GM18951 (cell line): ENCODE measurements around the gene TMEFF2.
"Not testable (repeated sequence)": the region's sequence is repeated elsewhere in the genome, so short reads cannot be mapped to it uniquely, and the experiment has no call there.

Experiments
- POLR2A ChIP-seq: IDR thresholded peaks from 4 replicates; pipeline ENCODE4 v1.6.1; 2011; ENCODE audit warnings: mild to moderate bottlenecking; ENCODE audit not compliant: insufficient read length, insufficient read depth; ENCODE audit errors: extremely low read depth
- in situ Hi-C: fragments of 300-500 bp; cut with MboI; formaldehyde crosslinking; loops from one replicate; pipeline ENCODE4 v1.12.0; 2022; ENCODE audit warnings: low sequenced_read_pairs, mixed read lengths, inconsistent platforms; ENCODE audit not compliant: unreplicated experiment

TMEFF2 gene

DNA sequence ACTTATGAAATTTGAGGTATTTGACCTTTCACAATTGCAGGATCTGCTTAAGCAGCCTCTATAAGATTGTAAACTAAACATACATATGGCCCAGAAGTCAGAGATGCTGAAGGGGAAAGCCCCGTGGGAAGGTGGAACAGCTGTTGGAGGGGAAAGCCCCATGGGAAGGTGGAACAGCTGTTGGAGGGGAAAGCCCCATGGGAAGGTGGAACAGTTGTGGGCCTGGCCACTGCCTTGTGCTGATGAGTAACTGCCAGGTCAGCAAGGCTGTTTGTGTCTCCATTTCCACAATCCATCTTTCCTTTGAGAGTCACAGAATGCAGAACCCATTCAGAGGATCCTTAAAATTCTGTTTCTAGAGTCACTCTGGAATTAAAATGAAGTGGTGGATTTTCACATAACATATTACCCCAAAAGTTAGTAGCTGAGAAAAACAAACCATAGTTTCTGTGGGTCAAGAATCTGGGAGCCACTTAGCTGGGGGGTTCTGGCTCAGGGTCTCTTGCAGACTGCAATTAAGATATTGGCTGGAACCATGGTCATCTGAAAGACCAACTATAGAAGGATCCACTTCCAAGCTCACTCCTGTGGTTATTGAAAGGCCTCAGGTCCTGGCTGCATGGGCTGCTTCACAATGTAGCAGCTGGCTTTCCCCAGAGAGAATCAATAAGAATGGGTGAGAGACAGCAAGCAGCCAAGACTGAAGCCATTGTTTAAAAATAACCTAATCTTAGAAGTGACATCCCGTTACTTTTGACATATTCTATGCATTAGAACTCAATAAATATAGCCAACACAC, 261.2 kb downstream of the TMEFF2 start:
- in situ Hi-C loops, result no loop called here

DNA sequence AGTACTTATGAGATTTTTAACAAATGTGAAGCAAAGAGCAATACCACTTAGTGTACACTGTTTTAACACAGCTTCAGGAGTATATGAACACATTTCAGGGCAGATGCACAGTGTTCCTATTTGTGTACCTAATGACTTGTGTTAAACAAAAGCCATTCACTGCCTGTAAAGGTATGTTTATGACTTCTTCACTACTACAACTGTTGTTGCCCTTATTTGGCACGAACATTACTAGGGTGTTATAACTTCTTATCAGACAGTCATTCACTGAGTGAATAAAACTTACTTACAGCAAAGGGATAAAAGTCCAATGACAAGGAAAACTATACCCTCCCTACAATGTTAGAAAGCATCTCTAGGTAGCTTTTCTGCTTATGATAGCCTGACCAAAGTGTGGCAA, 262.4 kb downstream of the TMEFF2 start:
- in situ Hi-C loops, result no loop called here
- TF ChIP-seq POLR2A, result no peak

More for the DNA sequence above, 261.2 kb downstream of the TMEFF2 start:
- TF ChIP-seq POLR2A, result no peak

DNA sequence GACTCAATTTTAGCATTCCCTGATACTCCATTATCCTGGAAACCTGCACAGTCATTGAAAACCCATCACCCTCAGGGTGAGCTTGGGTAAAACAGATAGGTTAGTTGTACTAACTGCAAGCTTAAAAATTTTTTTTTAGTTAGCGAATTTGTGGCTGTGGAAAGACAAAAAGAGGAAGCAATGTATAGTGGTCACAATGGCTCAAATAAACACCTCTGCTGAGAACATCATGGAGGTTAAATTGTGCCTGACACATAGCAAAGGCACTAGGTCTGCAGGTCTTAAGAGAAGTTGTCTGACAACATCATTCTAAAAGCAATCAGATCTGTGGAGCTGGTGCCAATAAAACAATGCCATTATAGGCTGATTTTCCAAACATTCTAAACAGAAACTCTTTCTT, 263.4 kb downstream of the TMEFF2 start:
- in situ Hi-C loops, result no loop called here
- TF ChIP-seq POLR2A, result no peak

DNA sequence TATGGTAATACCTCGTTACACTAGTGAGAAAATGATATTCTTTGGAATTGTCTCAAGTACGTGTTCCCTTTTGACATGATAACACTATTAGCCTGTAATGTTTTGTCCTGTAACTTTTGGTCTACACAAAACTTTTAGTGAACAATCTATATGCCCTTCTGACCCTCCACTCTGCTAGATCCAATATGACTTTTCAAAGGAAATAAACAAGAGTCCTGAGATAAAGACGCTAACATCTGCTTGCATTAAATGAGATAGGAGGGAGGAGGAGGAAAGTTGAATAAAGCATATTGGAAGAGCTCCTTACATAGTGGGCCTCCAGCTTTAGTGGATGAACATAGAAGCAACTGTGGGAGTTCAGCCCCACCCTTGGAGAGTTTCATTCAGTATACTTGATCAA, 264.5 kb downstream of the TMEFF2 start:
- in situ Hi-C loops, result no loop called here
- no peak for TF ChIP-seq POLR2A

DNA sequence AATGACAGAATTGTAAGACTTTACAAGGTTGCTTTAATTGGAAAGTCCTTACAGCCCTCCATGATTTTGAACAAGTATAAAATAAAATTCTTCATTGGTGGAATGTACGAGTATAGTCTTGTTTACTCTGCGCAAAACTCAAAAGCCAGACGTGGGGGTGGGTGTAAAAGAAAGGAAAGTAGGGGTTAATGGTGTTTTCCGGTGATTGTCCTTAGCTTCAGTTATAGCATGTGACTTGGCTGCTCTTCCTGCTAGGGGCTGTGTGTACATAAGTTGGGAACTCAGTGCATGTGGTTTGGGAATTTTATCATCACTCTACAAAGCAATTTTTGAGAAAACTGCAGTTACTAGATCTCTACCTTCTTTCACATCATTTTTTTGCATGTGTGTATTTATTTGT, 265.4 kb downstream of the TMEFF2 start:
- in situ Hi-C loops, result no loop called here

DNA sequence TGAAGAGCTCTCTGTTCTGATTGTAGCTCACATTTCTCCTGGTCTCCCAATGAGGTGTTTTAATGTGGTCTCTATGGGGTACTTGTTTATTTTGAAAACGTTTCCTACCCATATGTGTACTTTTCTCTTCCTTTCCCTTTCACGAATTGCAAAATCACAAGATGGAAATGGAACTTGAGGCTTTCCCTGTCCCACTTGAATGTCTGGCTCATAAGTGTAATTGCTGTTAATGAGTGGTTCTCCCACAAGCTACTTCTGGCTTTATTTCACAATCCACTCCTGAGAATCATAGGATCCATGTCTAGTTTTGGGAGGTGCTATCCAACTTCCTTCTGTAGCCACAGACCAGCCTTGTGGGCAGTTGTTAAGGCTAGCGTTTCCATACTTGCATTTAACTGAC, 266.7 kb downstream of the TMEFF2 start:
- in situ Hi-C loops, result no loop called here
- TF ChIP-seq POLR2A, result no peak

More for the DNA sequence above, 265.4 kb downstream of the TMEFF2 start:
- TF ChIP-seq POLR2A, result no peak

DNA sequence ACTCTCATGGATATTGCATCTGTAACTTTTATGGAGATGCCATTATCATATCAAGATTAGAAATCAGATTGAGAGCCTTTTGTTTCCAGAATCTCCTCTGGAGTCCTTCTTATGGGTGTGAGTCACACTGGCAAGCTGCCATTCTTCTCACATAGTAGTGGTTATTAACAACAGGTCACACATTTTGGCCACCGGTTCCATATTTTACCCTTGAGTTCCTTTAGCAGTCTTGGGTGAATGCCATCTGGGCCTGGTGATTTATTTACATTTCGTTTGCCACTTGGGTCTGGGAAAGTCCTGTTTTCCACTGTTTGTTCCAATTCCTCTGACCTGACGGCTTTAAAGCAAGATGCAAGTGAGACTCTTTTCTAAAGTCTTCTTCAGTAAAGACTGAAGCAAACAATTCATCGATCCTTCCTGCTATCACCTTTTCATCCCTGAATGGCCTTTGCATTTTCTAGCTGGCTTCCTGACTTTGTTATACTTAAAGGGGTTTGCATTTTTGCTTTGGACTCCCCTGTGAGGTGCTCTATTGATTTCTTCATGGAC, 267.3 kb downstream of the TMEFF2 start:
- no peak for TF ChIP-seq POLR2A
- in situ Hi-C loops, result no loop called here

DNA sequence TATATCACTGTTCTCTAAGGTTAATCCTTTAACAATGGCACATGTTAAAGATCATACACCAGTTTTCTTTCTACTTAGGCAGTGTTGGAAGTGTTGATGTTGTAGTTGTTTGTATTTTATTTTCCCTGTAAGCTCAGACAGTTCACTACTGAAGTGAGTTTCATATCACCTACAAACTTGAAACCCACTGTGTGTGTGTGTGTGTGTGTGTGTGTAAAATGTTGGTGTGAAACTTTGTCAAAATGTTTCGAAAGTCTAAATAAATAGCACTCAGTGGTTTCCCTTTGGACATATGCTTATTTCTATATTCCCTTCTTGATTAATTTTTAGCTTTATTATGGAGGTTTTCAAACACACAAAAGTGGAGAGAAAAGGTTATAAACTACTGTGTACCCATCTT, 268.1 kb downstream of the TMEFF2 start:
- in situ Hi-C loops, result no loop called here

DNA sequence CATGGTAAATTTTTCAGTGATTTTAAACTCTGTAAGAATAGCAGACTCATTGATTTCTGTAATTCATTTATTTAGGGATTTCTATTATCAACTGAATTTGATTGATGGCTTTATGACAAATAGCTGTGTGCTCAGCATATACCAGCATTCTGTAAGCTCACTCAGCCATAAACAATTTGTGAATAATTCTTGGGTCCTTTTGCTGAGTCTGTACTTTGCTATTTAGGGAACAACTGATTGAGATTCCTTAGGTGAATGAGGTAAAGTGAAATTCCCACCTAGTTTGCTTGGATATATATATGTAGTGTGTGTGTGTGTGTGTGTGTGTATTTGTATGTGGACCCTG, 271.1 kb downstream of the TMEFF2 start:
- in situ Hi-C loops, result no loop called here
- TF ChIP-seq POLR2A, result no peak

More for the DNA sequence above, 268.1 kb downstream of the TMEFF2 start:
- no peak for TF ChIP-seq POLR2A

DNA sequence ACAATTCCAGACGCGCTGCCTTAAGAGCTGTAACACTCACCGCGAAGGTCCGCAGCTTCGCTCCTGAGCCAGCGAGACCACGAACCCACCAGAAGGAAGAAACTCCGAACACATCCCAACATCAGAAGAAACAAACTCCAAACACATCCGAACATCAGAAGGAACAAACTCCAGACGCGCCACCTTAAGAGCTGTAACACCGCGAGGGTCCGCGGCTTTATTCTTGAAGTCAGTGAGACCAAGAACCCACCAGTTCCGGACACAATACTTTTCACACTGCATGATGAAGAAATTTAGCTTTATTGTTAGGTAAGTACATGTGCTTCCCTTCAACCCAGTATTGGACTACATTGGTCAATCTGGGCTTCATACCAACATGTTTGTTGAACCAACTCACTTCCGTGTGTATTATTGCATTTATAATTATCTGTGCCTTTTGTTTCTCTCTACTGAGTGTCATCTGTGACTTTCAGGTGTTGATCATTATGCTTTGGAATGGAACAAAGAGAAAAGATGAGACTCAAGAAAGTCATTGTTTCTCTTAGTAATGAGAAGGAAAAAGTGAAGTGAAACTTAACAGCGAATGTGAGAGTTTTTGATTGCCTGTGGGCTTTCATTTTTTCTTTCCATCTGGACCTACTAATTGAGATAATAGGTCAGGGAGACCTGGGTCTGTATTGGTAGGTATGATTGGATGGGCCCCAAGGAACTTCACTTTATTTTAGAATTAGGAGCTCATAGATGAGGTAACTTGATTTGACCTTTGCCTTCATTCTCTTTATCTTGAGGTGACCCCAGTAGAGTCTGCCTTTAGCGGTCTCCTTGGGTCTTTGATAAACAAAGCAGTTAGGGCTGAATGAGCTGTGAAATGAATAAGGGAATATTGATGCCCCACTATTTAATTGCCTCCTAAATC, 271.7 kb downstream of the TMEFF2 start:
- TF ChIP-seq POLR2A, result no peak
- in situ Hi-C loops, result no loop called here

DNA sequence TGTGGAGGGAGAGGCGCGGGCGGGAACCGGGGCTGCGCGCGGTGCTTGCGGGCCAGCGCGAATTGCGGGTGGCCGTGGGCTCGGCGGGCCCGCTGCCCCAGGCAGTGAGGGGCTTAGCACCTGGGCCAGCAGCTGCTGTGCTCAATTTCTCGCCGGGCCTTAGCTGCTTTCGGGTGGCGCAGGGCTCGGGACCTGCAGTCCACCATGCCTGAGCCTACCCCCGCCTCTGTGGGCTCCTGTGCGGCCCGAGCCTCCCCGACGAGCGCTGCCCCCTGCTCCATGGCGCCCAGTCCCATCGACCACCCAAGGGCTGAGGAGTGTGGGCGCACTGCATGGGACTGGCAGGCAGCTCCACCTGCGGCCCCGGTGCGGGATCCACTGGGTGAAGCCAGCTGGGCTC, 273.1 kb downstream of the TMEFF2 start:
- in situ Hi-C loops, result not testable (repeated sequence)

DNA sequence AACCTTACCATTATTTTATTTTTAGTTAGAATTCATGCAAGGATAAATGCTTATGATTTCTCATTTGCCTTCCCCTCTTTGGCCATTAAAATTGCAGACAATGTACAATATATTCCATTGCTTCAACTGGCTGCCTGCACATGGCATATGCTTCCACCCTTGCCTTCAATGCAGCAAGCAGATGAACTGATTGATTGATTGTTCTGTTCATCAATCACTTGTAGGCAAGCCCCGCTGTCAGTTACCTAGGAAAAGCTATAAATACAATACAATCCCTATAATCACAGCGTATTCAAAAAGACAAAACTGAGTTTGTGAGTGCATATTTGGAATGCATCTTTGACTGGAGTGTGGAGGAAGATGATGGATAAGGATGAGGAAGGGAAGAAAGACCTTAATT, 274.2 kb downstream of the TMEFF2 start:
- in situ Hi-C loops, result no loop called here
- no peak for TF ChIP-seq POLR2A

DNA sequence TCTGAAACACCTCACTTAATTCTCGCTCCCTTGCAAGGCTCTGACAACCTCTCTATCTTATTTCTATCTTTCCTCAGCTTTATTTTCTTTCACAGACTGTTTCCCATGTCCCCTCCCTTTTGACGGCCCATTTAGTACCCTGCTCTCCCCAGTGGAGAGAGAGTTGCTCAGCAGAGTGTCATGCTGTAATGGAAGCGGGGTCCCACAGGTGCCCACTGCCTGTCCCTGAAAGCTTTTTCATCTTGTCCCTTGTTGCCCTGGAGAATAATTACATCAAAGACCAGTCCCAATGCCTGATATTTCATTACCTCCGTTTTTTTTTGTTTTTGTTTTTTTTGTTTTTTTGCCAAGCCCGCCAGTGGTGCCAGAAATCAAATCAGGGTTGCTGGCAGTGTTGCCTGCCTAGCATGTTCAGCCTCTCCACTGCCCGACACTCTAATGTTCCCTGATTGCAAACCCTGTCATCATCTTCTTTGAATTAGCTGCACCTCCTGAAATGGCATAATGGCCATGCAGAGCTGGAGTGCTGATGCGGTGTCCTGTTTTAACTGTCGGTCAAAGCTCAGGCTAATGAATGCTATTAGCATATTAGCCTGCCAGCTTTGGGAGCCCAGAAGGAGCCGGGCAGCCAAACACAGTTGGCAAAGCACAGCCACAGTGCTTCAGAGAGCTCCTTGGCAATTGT, 276.6 kb downstream of the TMEFF2 start:
- in situ Hi-C loops, result no loop called here
- no peak for TF ChIP-seq POLR2A

DNA sequence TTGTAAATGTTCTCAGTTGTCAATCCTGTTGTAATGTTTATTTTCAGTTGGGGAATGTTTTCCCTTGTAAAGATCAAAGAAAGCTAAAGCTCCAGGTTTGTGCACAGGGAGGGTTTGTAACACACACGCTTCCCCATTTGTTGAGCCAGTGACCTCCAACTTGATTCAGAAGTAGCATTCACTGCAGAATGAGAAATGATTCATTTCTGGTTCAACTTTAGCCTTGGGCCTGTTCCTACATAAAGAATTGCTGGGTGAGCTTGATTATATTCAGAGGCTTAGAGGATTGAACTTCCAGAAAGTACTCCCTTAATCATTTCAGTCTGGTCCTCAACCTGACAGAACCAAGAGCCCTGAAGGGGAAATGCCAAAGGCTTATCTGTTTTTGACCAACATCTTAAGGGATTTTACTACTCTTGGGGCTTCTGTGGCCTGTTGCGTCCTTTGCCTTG, 277.3 kb downstream of the TMEFF2 start:
- in situ Hi-C loops, result no loop called here
- TF ChIP-seq POLR2A, result no peak
